ENCODE data around the gene AKAP9.
A peak's percentile ranks its signal among the peaks of the same experiment; 100 is the strongest.
"Not testable (repeated sequence)": the region's sequence is repeated elsewhere in the genome, so short reads cannot be mapped to it uniquely, and the experiment has no call there.

AKAP9 gene

GRCh38 chr7:92072121-92072520 is 131.5 kb downstream of the AKAP9 start:
- DNase-seq: no peak

- no peak for DNase-seq
Observed at GRCh38 chr7:92072708-92073107, 132.0 kb downstream of the AKAP9 start.

DNA sequence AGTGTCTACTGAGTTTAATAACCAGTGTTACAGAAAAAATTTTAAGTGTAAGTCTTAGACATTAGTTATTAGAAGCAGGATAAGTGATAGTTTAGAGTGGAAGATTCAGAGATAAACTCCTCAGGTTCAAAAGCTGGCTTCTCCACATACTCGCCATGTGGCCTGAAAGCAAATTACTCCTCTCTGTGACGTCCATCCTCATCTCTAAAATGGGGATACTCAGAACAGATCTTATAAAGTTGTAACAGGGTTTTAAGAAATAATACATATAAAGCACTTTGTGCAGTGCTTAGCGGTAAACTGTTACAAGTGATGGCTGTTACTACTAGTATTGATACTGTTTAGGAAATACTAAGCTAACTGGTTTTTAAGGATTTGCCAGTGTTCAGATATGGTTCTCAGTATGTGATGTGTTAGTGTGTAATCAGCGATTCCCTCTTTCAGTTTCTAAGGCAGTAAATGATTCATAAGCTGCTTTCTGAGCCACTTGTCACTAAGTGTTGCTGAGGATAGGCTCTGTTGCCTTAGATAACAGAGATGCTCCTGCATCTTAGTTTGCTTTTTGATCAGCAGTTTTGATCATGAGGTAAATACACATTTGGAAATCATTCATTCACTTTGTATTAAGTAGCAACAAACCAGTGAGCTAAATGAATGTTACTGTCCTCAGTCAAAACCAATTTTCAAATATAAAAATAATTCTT is 134.9 kb downstream of the AKAP9 start:
- no peak for DNase-seq

- DNase-seq: no peak
Observed at GRCh38 chr7:92076509-92076908, 135.8 kb downstream of the AKAP9 start.

GRCh38 chr7:92083922-92084321 is 143.3 kb downstream of the AKAP9 start:
- not testable (repeated sequence) for DNase-seq

GRCh38 chr7:92088266-92088665 is 147.6 kb downstream of the AKAP9 start:
- DNase-seq: no peak

DNA sequence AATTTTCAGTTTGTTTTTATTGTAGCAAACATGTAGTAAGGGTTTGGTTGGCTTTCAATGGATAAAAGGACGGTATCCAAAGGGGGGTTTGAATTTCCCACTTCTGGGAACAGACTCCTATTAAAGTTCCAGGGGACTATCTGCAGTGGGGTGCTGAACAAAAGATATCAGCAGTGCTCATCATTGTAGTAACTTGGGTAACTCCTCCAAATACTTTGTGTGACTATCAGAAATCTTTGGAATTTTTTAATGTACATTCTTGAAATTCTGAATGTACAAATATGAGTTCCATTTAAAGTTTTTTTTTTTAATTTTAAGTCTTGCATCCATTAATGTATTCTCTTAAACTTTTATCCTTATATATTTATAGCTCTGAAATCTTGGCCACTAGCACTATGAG is 151.5 kb downstream of the AKAP9 start:
- DNase-seq: no peak

DNA sequence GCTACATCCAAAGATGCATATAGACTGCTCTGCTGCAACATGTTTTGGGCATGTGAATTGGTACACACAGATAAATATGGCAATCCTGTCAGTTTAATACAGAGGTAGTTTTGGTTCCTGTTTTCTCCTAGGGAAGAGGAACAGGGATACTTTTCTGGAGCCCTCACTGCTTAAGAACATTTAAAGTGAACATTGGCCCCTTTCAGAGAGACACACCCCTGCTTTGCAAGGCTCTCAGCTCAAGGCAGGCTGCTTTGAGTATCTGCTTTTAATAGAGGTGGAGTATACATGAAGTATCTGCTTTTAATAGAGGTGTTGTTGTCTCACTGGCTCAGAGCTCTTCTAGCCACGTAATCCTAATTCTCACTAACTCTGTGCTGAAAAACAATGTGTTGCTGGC is 154.7 kb downstream of the AKAP9 start:
- DNase-seq: peak in 2 of 3 donors; percentile 4 to 22

DNA sequence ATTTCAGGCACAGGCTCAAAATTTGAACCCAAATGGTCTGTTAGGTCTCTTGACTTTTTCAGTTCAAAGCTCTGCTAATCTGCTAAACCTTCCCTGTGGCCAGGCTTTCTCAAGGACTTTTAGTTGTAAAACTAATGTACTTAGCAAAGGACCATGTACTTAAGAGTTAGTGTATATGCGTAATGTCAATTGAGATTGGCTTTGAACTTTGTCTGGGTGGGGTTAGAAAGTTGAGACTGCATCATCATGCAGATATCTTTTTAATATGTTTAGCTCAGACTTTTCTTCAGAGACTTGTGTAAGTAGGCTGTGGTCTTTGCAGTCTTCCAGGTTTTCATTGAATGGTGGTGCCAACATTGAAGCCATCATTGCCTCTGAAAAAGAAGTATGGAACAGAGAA is 159.9 kb downstream of the AKAP9 start:
- DNase-seq: no peak

DNA sequence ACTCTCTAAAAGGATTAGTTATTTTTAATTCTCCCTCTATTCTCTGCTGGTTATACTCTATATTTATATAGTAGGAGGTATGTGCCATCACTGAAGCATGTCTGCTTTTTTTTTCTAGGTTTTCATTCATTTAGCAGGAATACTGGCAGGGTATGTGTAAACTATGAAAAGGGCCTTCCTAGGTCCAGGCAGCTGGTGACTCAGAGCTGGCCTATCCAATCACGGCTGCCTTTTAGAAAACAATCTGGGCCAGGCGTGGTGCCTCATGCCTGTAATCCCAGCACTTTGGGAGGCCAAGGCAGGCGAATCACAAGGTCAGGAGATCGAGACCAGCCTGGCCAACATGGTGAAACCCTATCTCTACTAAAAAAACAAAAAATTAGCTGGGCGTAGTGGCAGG is 162.2 kb downstream of the AKAP9 start:
- not testable (repeated sequence) for DNase-seq

GRCh38 chr7:92108821-92109220 is 168.2 kb downstream of the AKAP9 start:
- DNase-seq: no peak

DNA sequence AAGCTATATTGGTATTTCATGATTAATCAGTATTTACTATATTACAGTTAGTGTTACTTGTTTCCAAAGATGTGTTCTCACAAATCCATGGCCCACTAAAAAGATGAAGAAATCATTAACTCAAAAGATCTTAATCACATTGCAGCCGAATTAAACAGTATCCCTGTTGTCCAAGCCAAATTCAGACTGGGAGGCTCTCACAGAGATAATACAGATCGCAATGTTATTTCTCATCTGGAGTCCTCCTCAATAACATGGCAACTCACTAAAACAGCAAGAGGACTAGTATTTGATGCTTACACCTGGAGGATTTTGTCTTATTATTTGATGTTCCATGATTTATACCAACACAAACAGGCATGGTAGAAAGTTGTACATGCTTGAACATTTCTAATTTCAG is 170.2 kb downstream of the AKAP9 start:
- DNase-seq: no peak

DNA sequence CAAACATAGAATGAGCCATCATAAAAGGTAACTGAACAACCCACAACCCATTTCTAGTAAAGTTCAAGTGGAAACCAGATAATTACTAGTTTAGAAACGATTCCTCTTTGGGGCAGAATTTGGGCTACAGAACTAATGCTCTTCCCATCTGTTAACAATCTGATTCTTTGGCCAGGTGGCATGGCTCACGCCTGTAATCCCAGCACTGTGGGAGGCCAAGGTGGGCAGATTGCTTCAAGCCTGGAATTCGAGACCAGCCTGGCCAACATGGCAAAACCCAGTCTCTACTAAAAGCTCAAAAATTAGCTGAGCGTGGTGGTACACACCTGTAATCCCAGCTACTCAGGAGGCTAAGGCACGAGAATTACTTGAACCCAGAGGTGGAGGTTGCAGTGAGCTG is 175.2 kb downstream of the AKAP9 start:
- no peak for DNase-seq

- no peak for DNase-seq
Observed at GRCh38 chr7:92116949-92117348, 176.3 kb downstream of the AKAP9 start.

GRCh38 chr7:92119213-92119759 is 178.6 kb downstream of the AKAP9 start:
- DNase-seq: no peak

GRCh38 chr7:92121681-92122080 is 181.0 kb downstream of the AKAP9 start:
- no peak for DNase-seq

GRCh38 chr7:92131093-92131492 is 190.4 kb downstream of the AKAP9 start:
- DNase-seq: no peak

DNA sequence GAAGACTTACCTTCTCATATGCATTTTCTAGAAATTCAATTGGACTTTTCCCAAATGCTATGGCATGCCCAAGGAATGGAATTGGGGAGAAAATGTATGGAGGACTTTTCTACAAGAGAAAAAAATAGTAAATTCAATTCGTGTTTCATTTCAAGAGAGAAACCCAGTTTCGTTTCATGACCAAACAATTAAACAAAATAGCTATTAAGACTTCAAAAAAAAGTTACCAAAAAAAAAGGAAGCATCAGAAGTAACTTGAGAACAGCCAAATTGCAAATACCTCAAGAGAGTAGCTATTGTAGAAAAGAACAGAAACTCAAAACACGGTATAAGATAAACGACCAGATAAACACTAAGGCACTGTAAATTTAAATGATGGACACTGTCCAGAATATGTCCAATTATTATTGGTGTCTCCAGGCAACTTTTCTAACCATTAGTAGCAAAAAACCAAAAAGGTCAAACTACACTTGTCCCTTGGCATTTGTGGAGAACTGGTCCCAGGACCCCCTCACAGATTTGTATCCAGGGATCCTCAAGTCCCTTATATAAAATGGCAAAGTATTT is 191.2 kb downstream of the AKAP9 start:
- no peak for DNase-seq

- peak in 1 of 3 donors; percentile 1 for DNase-seq
Observed at GRCh38 chr7:92133133-92133736, 192.6 kb downstream of the AKAP9 start.

- DNase-seq: peak; percentile 73 to 87 (median 78)
Observed at GRCh38 chr7:92133737-92134270, 193.1 kb downstream of the AKAP9 start.

- peak; percentile 92 to 96 (median 93) for DNase-seq
Observed at GRCh38 chr7:92134271-92135051, 193.8 kb downstream of the AKAP9 start, which contains the start of gene CYP51A1. CYP51A1 (minus strand) TSS chr7:92134477; CDS start chr7:92134364, 113 bp downstream.

GRCh38 chr7:92135052-92135889 is 194.6 kb downstream of the AKAP9 start:
- DNase-seq: peak in 1 of 3 donors; percentile 24

Measured in suppressor macrophage treated with lipopolysaccharide for 1 hour (primary cell).